ENCODE results near the gene C2orf80.
A peak's percentile ranks its signal among the peaks of the same experiment; 100 is the strongest.

C2orf80 gene

GRCh38 chr2:208179028-208179609 lies 10.7 kb downstream of the C2orf80 start:
- no peaks in the 10 kb centered on the region for H3K36me3 ChIP-seq (ENCODE audit: control insufficient read depth, insufficient read depth, low read length)
- no peak overlapping the region for H3K27ac ChIP-seq (ENCODE audit: low read length)
- WGBS (ENCODE audit: insufficient coverage, insufficient read length): no CpG with 5 or more reads among the region's 4 CpGs
- H3K9me3 ChIP-seq (ENCODE audit: control insufficient read depth, insufficient read depth, low read length): no peaks in the 10 kb centered on the region
- H3K4me3 ChIP-seq (ENCODE audit: low read length): no peak overlapping the region
- DNase-seq (ENCODE audit: low read depth, low spot score): no peak
- H3K27me3 ChIP-seq (ENCODE audit: control insufficient read depth, insufficient read depth, low read length): no peaks in the 10 kb centered on the region
- peaks cover 2% of the 10 kb centered on the region; the same call in 1 of the 2 replicates for H3K4me1 ChIP-seq (ENCODE audit: control insufficient read depth, insufficient read depth, low read length)

- Histone ChIP-seq H3K9me3 (ENCODE audit: control insufficient read depth, insufficient read depth, low read length) (no peaks in the 10 kb centered on the region), H3K27me3 (ENCODE audit: control insufficient read depth, insufficient read depth, low read length) (no peaks in the 10 kb centered on the region), H3K27ac (ENCODE audit: low read length) (no peak overlapping the region), H3K4me1 (ENCODE audit: control insufficient read depth, insufficient read depth, low read length) (peaks cover 2% of the 10 kb centered on the region; the same call in 1 of the 2 replicates), H3K4me3 (ENCODE audit: low read length) (no peak overlapping the region), H3K36me3 (ENCODE audit: control insufficient read depth, insufficient read depth, low read length) (no peaks in the 10 kb centered on the region)
- no peak for DNase-seq (ENCODE audit: low read depth, low spot score)
- WGBS (ENCODE audit: insufficient coverage, insufficient read length): no CpG with 5 or more reads among the region's 6 CpGs
Measured at GRCh38 chr2:208175840-208176153, 14.0 kb downstream of the C2orf80 start.

- WGBS (ENCODE audit: insufficient coverage, insufficient read length): no CpG with 5 or more reads among the region's 21 CpGs
- Histone ChIP-seq H3K4me3 (ENCODE audit: low read length) (no peak overlapping the region), H3K27ac (ENCODE audit: low read length) (no peak overlapping the region), H3K36me3 (ENCODE audit: control insufficient read depth, insufficient read depth, low read length) (no peaks in the 10 kb centered on the region), H3K4me1 (ENCODE audit: control insufficient read depth, insufficient read depth, low read length) (peaks cover 2% of the 10 kb centered on the region; the same call in 1 of the 2 replicates), H3K27me3 (ENCODE audit: control insufficient read depth, insufficient read depth, low read length) (no peaks in the 10 kb centered on the region), H3K9me3 (ENCODE audit: control insufficient read depth, insufficient read depth, low read length) (no peaks in the 10 kb centered on the region)
- peak; percentile 68 for DNase-seq (ENCODE audit: low read depth, low spot score)
Measured at GRCh38 chr2:208175069-208175839, 14.6 kb downstream of the C2orf80 start.

GRCh38 chr2:208174144-208174543 lies 15.7 kb downstream of the C2orf80 start:
- no peak overlapping the region for H3K4me3 ChIP-seq (ENCODE audit: low read length)
- peaks cover 2% of the 10 kb centered on the region; the same call in 1 of the 2 replicates for H3K4me1 ChIP-seq (ENCODE audit: control insufficient read depth, insufficient read depth, low read length)
- no peaks in the 10 kb centered on the region for H3K36me3 ChIP-seq (ENCODE audit: control insufficient read depth, insufficient read depth, low read length)
- H3K9me3 ChIP-seq (ENCODE audit: control insufficient read depth, insufficient read depth, low read length): no peaks in the 10 kb centered on the region
- no CpG with 5 or more reads among the region's 9 CpGs for whole genome bisulfite sequencing (ENCODE audit: insufficient coverage, insufficient read length)
- H3K27ac ChIP-seq (ENCODE audit: low read length): no peak overlapping the region
- no peak for DNase-seq (ENCODE audit: low read depth, low spot score)
- no peaks in the 10 kb centered on the region for H3K27me3 ChIP-seq (ENCODE audit: control insufficient read depth, insufficient read depth, low read length)

GRCh38 chr2:208172125-208172524 lies 17.7 kb downstream of the C2orf80 start:
- whole genome bisulfite sequencing (ENCODE audit: insufficient coverage, insufficient read length): no CpG with 5 or more reads among the region's 4 CpGs
- DNase-seq (ENCODE audit: low read depth, low spot score): no peak

GRCh38 chr2:208164951-208165755 lies 24.7 kb downstream of the C2orf80 start:
- no peaks in the 10 kb centered on the region for H3K4me1 ChIP-seq (ENCODE audit: control insufficient read depth, insufficient read depth, low read length)
- no peaks in the 10 kb centered on the region for H3K27me3 ChIP-seq (ENCODE audit: control insufficient read depth, insufficient read depth, low read length)
- no peaks in the 10 kb centered on the region for H3K36me3 ChIP-seq (ENCODE audit: control insufficient read depth, insufficient read depth, low read length)
- H3K4me3 ChIP-seq (ENCODE audit: low read length): no peak overlapping the region
- H3K9me3 ChIP-seq (ENCODE audit: control insufficient read depth, insufficient read depth, low read length): no peaks in the 10 kb centered on the region
- no peak for DNase-seq (ENCODE audit: low read depth, low spot score)
- no peak overlapping the region for H3K27ac ChIP-seq (ENCODE audit: low read length)
- no CpG with 5 or more reads among the region's 2 CpGs for WGBS (ENCODE audit: insufficient coverage, insufficient read length)

More at GRCh38 chr2:208172125-208172524, 17.7 kb downstream of the C2orf80 start:
- Histone ChIP-seq H3K4me3 (ENCODE audit: low read length) (no peak overlapping the region), H3K27me3 (ENCODE audit: control insufficient read depth, insufficient read depth, low read length) (no peaks in the 10 kb centered on the region), H3K27ac (ENCODE audit: low read length) (no peak overlapping the region), H3K36me3 (ENCODE audit: control insufficient read depth, insufficient read depth, low read length) (no peaks in the 10 kb centered on the region), H3K9me3 (ENCODE audit: control insufficient read depth, insufficient read depth, low read length) (no peaks in the 10 kb centered on the region), H3K4me1 (ENCODE audit: control insufficient read depth, insufficient read depth, low read length) (peaks cover 2% of the 10 kb centered on the region; the same call in 1 of the 2 replicates)

- H3K27ac ChIP-seq (ENCODE audit: low read length): no peak within 1 kb of the TSS
- no CpG with 5 or more reads among the region's 2 CpGs for WGBS (ENCODE audit: insufficient coverage, insufficient read length)
- H3K4me3 ChIP-seq (ENCODE audit: low read length): no peak within 1 kb of the TSS
- no peaks in the 10 kb centered on the region for H3K27me3 ChIP-seq (ENCODE audit: control insufficient read depth, insufficient read depth, low read length)
- H3K4me1 ChIP-seq (ENCODE audit: control insufficient read depth, insufficient read depth, low read length): no peaks in the 10 kb centered on the region
- DNase-seq (ENCODE audit: low read depth, low spot score): no peak
- H3K9me3 ChIP-seq (ENCODE audit: control insufficient read depth, insufficient read depth, low read length): no peaks in the 10 kb centered on the region
- no peaks in the 10 kb centered on the region for H3K36me3 ChIP-seq (ENCODE audit: control insufficient read depth, insufficient read depth, low read length)
Measured at GRCh38 chr2:208163489-208163888, 26.3 kb downstream of the C2orf80 start, which contains the start of gene CRYGA. Gene CRYGA (minus strand): TSS chr2:208163589. CDS start chr2:208163556, 33 bp downstream.

- no peaks in the 10 kb centered on the region for H3K36me3 ChIP-seq (ENCODE audit: control insufficient read depth, insufficient read depth, low read length)
- no CpG with 5 or more reads among the region's 2 CpGs for WGBS (ENCODE audit: insufficient coverage, insufficient read length)
- H3K4me1 ChIP-seq (ENCODE audit: control insufficient read depth, insufficient read depth, low read length): no peaks in the 10 kb centered on the region
- no peak overlapping the region for H3K27ac ChIP-seq (ENCODE audit: low read length)
- no peak overlapping the region for H3K4me3 ChIP-seq (ENCODE audit: low read length)
- no peaks in the 10 kb centered on the region for H3K9me3 ChIP-seq (ENCODE audit: control insufficient read depth, insufficient read depth, low read length)
- DNase-seq (ENCODE audit: low read depth, low spot score): no peak
- H3K27me3 ChIP-seq (ENCODE audit: control insufficient read depth, insufficient read depth, low read length): no peaks in the 10 kb centered on the region
Measured at GRCh38 chr2:208156439-208156838, 33.4 kb downstream of the C2orf80 start.

GRCh38 chr2:208153156-208153555 lies 36.7 kb downstream of the C2orf80 start:
- Histone ChIP-seq H3K27me3 (ENCODE audit: control insufficient read depth, insufficient read depth, low read length) (no peaks in the 10 kb centered on the region), H3K4me1 (ENCODE audit: control insufficient read depth, insufficient read depth, low read length) (no peaks in the 10 kb centered on the region), H3K4me3 (ENCODE audit: low read length) (no peak overlapping the region), H3K27ac (ENCODE audit: low read length) (no peak overlapping the region), H3K9me3 (ENCODE audit: control insufficient read depth, insufficient read depth, low read length) (no peaks in the 10 kb centered on the region), H3K36me3 (ENCODE audit: control insufficient read depth, insufficient read depth, low read length) (no peaks in the 10 kb centered on the region)
- no peak for DNase-seq (ENCODE audit: low read depth, low spot score)

GRCh38 chr2:208150956-208151355 lies 38.9 kb downstream of the C2orf80 start:
- Histone ChIP-seq H3K9me3 (ENCODE audit: control insufficient read depth, insufficient read depth, low read length) (no peaks in the 10 kb centered on the region), H3K27ac (ENCODE audit: low read length) (no peak overlapping the region), H3K36me3 (ENCODE audit: control insufficient read depth, insufficient read depth, low read length) (no peaks in the 10 kb centered on the region), H3K4me3 (ENCODE audit: low read length) (no peak overlapping the region), H3K4me1 (ENCODE audit: control insufficient read depth, insufficient read depth, low read length) (0 out of 2 replicates have a peak, but pooled peaks cover 1% of the 10 kb centered on the region), H3K27me3 (ENCODE audit: control insufficient read depth, insufficient read depth, low read length) (no peaks in the 10 kb centered on the region)
- WGBS (ENCODE audit: insufficient coverage, insufficient read length): no CpG with 5 or more reads among the region's 1 CpG
- DNase-seq (ENCODE audit: low read depth, low spot score): no peak
